GM18502 (cell line): ENCODE results near the gene NISCH.

ENCODE experiments used
- ATAC-seq: cut with Tn5 transposase; IDR thresholded peaks from one replicate; pipeline ENCODE4 v1.9.1; 2021; ENCODE audit warnings: mild to moderate bottlenecking; ENCODE audit not compliant: unreplicated experiment, poor library complexity

The NISCH gene

GRCh38 chr3:52533623-52534280 lies 78.3 kb downstream of the NISCH start, which contains the start of gene NT5DC2:
TSS of gene NT5DC2 (minus strand) at chr3:52533857. CDS start at chr3:52533737, 120 bp downstream.
- peak; percentile 47 for ATAC-seq

- ATAC-seq, result no peak
These were observed 79.1 kb downstream of the NISCH start for GRCh38 chr3:52534281-52535183.

- no peak for ATAC-seq
These were observed 80.2 kb downstream of the NISCH start for GRCh38 chr3:52535411-52536111.

- ATAC-seq, result no peak
These were observed 80.6 kb downstream of the NISCH start for GRCh38 chr3:52536112-52536368.

- peak; percentile 84 for ATAC-seq
These were observed 81.2 kb downstream of the NISCH start, which contains the start of gene UQCC5 for GRCh38 chr3:52536369-52537164. TSS of gene UQCC5 (plus strand) at chr3:52536605. CDS start at chr3:52536756, 151 bp downstream.

- ATAC-seq, result no peak
These were observed 81.8 kb downstream of the NISCH start for GRCh38 chr3:52537165-52537620.

- ATAC-seq, result no peak
These were observed 82.5 kb downstream of the NISCH start for GRCh38 chr3:52537726-52538421.

- ATAC-seq, result no peak
These were observed 83.7 kb downstream of the NISCH start for GRCh38 chr3:52539010-52539653.

- ATAC-seq, result no peak
These were observed 85.6 kb downstream of the NISCH start for GRCh38 chr3:52541050-52541449.
